WTC11 (cell line): ENCODE results near the gene HMGXB3.

Experiments used
- CTCF ChIP-seq: fragments of 200-600 bp; IDR thresholded peaks from 2 replicates; pipeline ENCODE4 v1.8.0; 2022; ENCODE audit warnings: antibody characterized with exemption
- ETV6 ChIP-seq: sonication (generic); formaldehyde crosslinking; IDR thresholded peaks from 2 replicates; pipeline ENCODE4 v1.8.1; 2022; ENCODE audit warnings: mild to moderate bottlenecking, missing genetic modification reagents
- NR2C2 ChIP-seq: sonication (generic); formaldehyde crosslinking; IDR thresholded peaks from 2 replicates; pipeline ENCODE4 v1.8.0; 2022; ENCODE audit warnings: mild to moderate bottlenecking, missing genetic modification reagents

DNA sequence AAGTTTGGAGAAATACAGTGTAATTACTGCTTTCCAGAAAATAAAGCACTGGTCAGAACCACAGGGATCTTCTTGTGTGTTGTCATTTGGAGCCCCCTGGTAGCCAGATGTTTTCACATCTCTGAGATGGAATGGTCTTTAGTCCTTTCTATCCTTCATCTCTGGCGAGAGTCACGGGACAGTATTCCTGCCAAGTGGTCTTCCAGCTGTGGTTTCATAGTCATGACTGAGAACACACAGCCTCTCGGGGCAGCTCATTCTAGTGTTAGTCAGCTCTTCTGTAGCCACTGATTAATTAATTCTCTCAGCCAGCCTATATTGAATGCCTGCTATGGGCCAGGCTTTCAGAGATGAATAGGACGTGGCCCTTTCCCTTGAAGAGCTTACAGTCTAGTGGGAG, 34.1 kb downstream of the HMGXB3 start:
- TF ChIP-seq CTCF (no peak), ETV6 (CRISPR knock-in tag) (no peak), NR2C2 (CRISPR knock-in tag) (no peak)
